Spleen (tissue), 7 donors: ENCODE measurements around the gene ABCB1.

ENCODE experiments used
- CTCF ChIP-seq, 11 experiments: fragments of 200-600 bp in 7 of 11; fragments of 450-650 bp in 4 of 11; sonication (generic) in 4 of 11; IDR thresholded peaks in 8 of 11; conservative IDR thresholded peaks in 3 of 11; 1 replicate in 7 of 11; 2 replicates in 4 of 11; pipeline versions ENCODE4 v1.4.0 to v1.8.0; 2016 to 2021; ENCODE audit warnings: antibody characterized with exemption in 11 of 11, inconsistent platforms in 4 of 11, mild to moderate bottlenecking in 1 of 11
- POLR2A ChIP-seq, 3 donors: fragments of 450-650 bp; IDR thresholded peaks; one replicate each; pipeline ENCODE4 v1.5.1; 2017; ENCODE audit warnings: antibody characterized with exemption in 3 of 3, mild to moderate bottlenecking in 1 of 3
- donor health status: DM: no; HTN: no; CAD: no; lungs with moderate emphysema.
- donor health status: DM: no; HTN: no; CAD: no.
- donor health status: DM: no; HTN: no; CAD: no.

GRCh38 chr7:87635921-87636320 lies 35.2 kb upstream of the ABCB1 start:
- TF ChIP-seq CTCF (IDR thresholded peaks at IDR 0.05 in 8 of 11, conservative IDR thresholded peaks at IDR 0.05 in 3 of 11) (no peak), POLR2A (IDR thresholded peaks at IDR 0.05) (no peak)
